Ovary (tissue), 9 donors: ENCODE results near the gene FLVCR2. TPM values are rescaled to one million over a fixed set of nuclear protein-coding genes. Genes with fewer than 3 reads are reported as not detected.

Source experiments
- DNase-seq, 5 donors: peaks; one replicate each; pipeline ENCODE4 v3.0.0-alpha.2; 2019 to 2020
- H3K27ac ChIP-seq, 2 donors: fragments of 200-600 bp; one replicate each; pipeline versions ENCODE4 v1.5.1 to v1.8.0; 2019 to 2022
- H3K27me3 ChIP-seq: fragments of 200-600 bp; one replicate; pipeline ENCODE4 v1.8.0; 2022
- H3K36me3 ChIP-seq: fragments of 200-600 bp; sonication (generic); one replicate; pipeline ENCODE4 v1.5.1; 2019
- H3K4me1 ChIP-seq: one replicate; pipeline ENCODE4 v1.8.1; 2013; ENCODE audit warnings: mild to moderate bottlenecking, moderate library complexity; ENCODE audit not compliant: insufficient read depth
- H3K4me3 ChIP-seq: fragments of 200-600 bp; sonication (generic); one replicate; pipeline ENCODE4 v1.5.1; 2017
- H3K9me3 ChIP-seq, 2 donors: fragments of 200-600 bp in 1 of 2; sonication (generic) in 1 of 2; one replicate each; pipeline versions ENCODE4 v1.5.1 to v1.8.1; 2013 to 2019; ENCODE audit warnings: mild to moderate bottlenecking in 1 of 2, moderate library complexity in 1 of 2
- EP300 ChIP-seq: sonication (generic); formaldehyde crosslinking; IDR thresholded peaks from one replicate; pipeline ENCODE4 v1.6.1; 2017; ENCODE audit warnings: antibody characterized with exemption
- POLR2A ChIP-seq: fragments of 450-650 bp; IDR thresholded peaks from one replicate; pipeline ENCODE4 v1.6.1; 2017; ENCODE audit warnings: antibody characterized with exemption, mild to moderate bottlenecking, moderate library complexity
- WGBS, 3 donors: extraction: QIAGEN DNeasy Blood & Tissue Kit in 1 of 3; methylation state at CpG; one replicate each; pipeline versions ENCODE4 v1.1.5 to v1.1.7; 2013 to 2017; 5-methylcytosine and 5-hydroxymethylcytosine counted together
- intact Hi-C, 4 donors: fragments of 100-400 bp; cut with DNase I; formaldehyde crosslinking; loops; one replicate each; pipeline versions ENCODE4 v1.11.0 to v1.15.1; 2022 to 2023
- polyA plus RNA-seq, 2 donors: library from polyadenylated mRNA; stranded (reverse); fragments of 200-250 nt in 1 of 2; fragments of 350-450 nt in 1 of 2; fragmentation: Illumina TruSeq in 1 of 2; extraction: RNeasy Lipid Tissue Mini Kit (QIAGEN cat#74804) in 1 of 2; gene quantifications; one replicate each; pipeline ENCODE4 v1.2.3, GENCODE V29; 2013 to 2014
- total RNA-seq, 7 donors: library from RNA; depleted of rRNA in 2 of 7; stranded (reverse); fragments of >200 nt in 2 of 7; fragmentation: NEBNext Ultra II Directional in 3 of 7; extraction: Animal tissue kit (Norgen Biotek cat#: 25700) in 3 of 7; gene quantifications; one replicate each; pipeline versions ENCODE4 v1.1.0 to v1.2.4, GENCODE V29; 2016 to 2023
- TF ChIP-seq, protein P1 (sequence below), 3 donors: fragments of 450-650 bp in 2 of 3; fragments of 200-600 bp in 1 of 3; IDR thresholded peaks; one replicate each; pipeline versions ENCODE4 v1.5.1 to v1.8.0; 2016 to 2022; ENCODE audit warnings: antibody characterized with exemption in 3 of 3, mild to moderate bottlenecking in 1 of 3
- donor health status: DM: no; HTN: no; CAD: no; lungs with moderate emphysema.
- donor health status: DM: no; HTN: no; CAD: no.
- donor health status: Bipolar disorder and iron deficiency.
- donor health status: DM: yes; HTN: yes; CAD: no.
- donor health status: DM: no; HTN: no; CAD: no.
- donor health status: DM: yes; HTN: yes; CAD: no.

Gene FLVCR2
- total and polyA plus RNA-seq, 9 donors = 1.5 to 18.4 (median 4.4) TPM

- 52 to 64% (median 62%) methylated on average over 7 of the region's 7 CpGs for WGBS, 3 donors
- H3K9me3 ChIP-seq = no peaks in the 10 kb centered on the region
- intact Hi-C loops = no loop called here
- H3K27ac ChIP-seq = no peak overlapping the region
- no peak for DNase-seq
- H3K27me3 ChIP-seq = no peaks in the 10 kb centered on the region
- H3K36me3 ChIP-seq = no peaks in the 10 kb centered on the region
- H3K4me1 ChIP-seq = no peaks in the 10 kb centered on the region
- TF ChIP-seq POLR2A (no peak), EP300 (no peak)
- TF ChIP-seq, protein P1, sequence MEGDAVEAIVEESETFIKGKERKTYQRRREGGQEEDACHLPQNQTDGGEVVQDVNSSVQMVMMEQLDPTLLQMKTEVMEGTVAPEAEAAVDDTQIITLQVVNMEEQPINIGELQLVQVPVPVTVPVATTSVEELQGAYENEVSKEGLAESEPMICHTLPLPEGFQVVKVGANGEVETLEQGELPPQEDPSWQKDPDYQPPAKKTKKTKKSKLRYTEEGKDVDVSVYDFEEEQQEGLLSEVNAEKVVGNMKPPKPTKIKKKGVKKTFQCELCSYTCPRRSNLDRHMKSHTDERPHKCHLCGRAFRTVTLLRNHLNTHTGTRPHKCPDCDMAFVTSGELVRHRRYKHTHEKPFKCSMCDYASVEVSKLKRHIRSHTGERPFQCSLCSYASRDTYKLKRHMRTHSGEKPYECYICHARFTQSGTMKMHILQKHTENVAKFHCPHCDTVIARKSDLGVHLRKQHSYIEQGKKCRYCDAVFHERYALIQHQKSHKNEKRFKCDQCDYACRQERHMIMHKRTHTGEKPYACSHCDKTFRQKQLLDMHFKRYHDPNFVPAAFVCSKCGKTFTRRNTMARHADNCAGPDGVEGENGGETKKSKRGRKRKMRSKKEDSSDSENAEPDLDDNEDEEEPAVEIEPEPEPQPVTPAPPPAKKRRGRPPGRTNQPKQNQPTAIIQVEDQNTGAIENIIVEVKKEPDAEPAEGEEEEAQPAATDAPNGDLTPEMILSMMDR (IDR thresholded peaks at IDR 0.05) = no peak
- no peak overlapping the region for H3K4me3 ChIP-seq
These were observed 16.3 kb upstream of the FLVCR2 start for GRCh38 chr14:75562089-75562488.

- Histone ChIP-seq H3K9me3 (no peaks in the 10 kb centered on the region), H3K4me3 (no peak overlapping the region), H3K4me1 (no peaks in the 10 kb centered on the region), H3K36me3 (no peaks in the 10 kb centered on the region), H3K27ac (no peak overlapping the region), H3K27me3 (no peaks in the 10 kb centered on the region)
- no peak for DNase-seq
- WGBS, 3 donors = 67 to 69% (median 67%) methylated on average over 4 of the region's 4 CpGs
- TF ChIP-seq EP300 (no peak), POLR2A (no peak)
- intact Hi-C loops = no loop called here
These were observed 15.9 kb upstream of the FLVCR2 start for GRCh38 chr14:75562489-75562888.

DNA sequence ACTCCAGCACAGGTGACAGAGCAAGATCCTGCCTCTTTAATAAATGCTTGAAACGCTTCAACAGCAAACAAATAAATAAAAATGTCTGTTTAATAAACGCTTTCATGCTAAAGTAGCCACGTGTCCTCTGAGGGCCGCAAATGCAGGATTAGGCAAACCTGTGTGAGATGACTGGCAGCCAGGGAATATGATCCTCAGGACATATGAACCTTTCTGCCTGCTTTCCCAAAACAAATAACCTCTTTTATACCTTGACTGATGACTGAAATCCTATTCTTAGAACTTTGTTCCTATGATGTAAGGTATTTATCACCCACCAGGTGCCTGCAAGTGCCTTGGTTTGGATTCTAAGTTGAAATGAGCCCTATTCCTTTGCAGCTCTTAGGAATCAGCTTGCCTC is 14.5 kb upstream of the FLVCR2 start:
- no peaks in the 10 kb centered on the region for H3K27me3 ChIP-seq
- no peak for DNase-seq
- H3K4me1 ChIP-seq = no peaks in the 10 kb centered on the region
- H3K4me3 ChIP-seq = no peak overlapping the region
- no peak overlapping the region for H3K27ac ChIP-seq
- TF ChIP-seq, protein P1 (IDR thresholded peaks at IDR 0.05) = no peak
- TF ChIP-seq POLR2A (no peak), EP300 (no peak)
- intact Hi-C loops = no loop called here
- WGBS, 3 donors = 48 to 59% (median 49%) methylated on average over 4 of the region's 4 CpGs
- H3K36me3 ChIP-seq = no peaks in the 10 kb centered on the region
- H3K9me3 ChIP-seq = no peaks in the 10 kb centered on the region

GRCh38 chr14:75565056-75565455 is 13.4 kb upstream of the FLVCR2 start:
- H3K27me3 ChIP-seq = no peaks in the 10 kb centered on the region
- H3K4me3 ChIP-seq = no peak overlapping the region
- H3K27ac ChIP-seq = no peak overlapping the region
- 76 to 91% (median 80%) methylated on average over 5 of the region's 5 CpGs for whole genome bisulfite sequencing, 3 donors
- DNase-seq = no peak
- no peak for TF ChIP-seq EP300
- no peak for TF ChIP-seq POLR2A
- TF ChIP-seq, protein P1 (IDR thresholded peaks at IDR 0.05) = no peak
- H3K9me3 ChIP-seq = no peaks in the 10 kb centered on the region
- H3K4me1 ChIP-seq = no peaks in the 10 kb centered on the region
- no peaks in the 10 kb centered on the region for H3K36me3 ChIP-seq
- intact Hi-C loops = no loop called here

DNA sequence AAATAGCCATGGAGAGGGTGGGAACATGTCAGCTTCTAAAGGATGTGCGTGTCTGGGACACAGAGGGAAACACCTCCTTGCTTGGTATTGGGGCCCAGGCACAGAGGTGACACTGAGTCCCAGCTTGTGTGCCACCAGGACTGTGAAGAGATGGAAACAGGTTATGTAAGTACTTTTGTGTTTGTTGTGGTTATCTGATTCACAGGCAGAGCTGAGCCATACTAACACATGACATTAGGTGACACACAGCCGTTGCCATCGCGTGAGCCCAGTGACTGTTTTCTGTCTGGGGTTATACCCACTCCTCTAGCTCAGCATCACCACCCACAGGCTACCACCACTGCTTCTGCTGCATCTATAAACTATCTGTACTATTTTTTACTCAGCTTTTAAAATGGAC is 12.1 kb upstream of the FLVCR2 start:
- 76 to 86% (median 78%) methylated on average over 4 of the region's 4 CpGs for WGBS, 3 donors
- TF ChIP-seq POLR2A (no peak), EP300 (no peak)
- TF ChIP-seq, protein P1 (IDR thresholded peaks at IDR 0.05) = no peak
- H3K27me3 ChIP-seq = no peaks in the 10 kb centered on the region
- intact Hi-C loops = no loop called here
- no peaks in the 10 kb centered on the region for H3K36me3 ChIP-seq
- DNase-seq = no peak
- no peak overlapping the region for H3K4me3 ChIP-seq
- H3K4me1 ChIP-seq = no peaks in the 10 kb centered on the region
- no peaks in the 10 kb centered on the region for H3K9me3 ChIP-seq
- no peak overlapping the region for H3K27ac ChIP-seq
